Natural killer cell (primary cell): Measurements from ENCODE around the gene PFKP. TPM values are rescaled to one million over a fixed set of nuclear protein-coding genes. Genes with fewer than 3 reads are reported as not detected.

ENCODE experiments used
- ATAC-seq, 3 donors: fragments of 150-1000 bp in 2 of 3; fragments of 200-7000 bp in 1 of 3; cut with Tn5 transposase; 1 replicate in 1 of 3; 2 replicates in 2 of 3; pipeline ENCODE4 v1.10.0; 2021; ENCODE audit warnings: mild to moderate bottlenecking in 2 of 3, moderate library complexity in 2 of 3
- DNase-seq, 2 donors: peaks; one replicate each; pipeline versions ENCODE4 v3.0.0 to v3.0.0-alpha.2; 2013 to 2021; ENCODE audit warnings: mixed read lengths in 1 of 2
- H3K27ac ChIP-seq: one replicate; pipeline ENCODE4 v1.5.1; 2013; ENCODE audit warnings: mild to moderate bottlenecking, low read length
- H3K27me3 ChIP-seq: one replicate; pipeline ENCODE4 v1.6.1; 2013; ENCODE audit warnings: low read length; ENCODE audit not compliant: control insufficient read depth, insufficient read depth
- H3K36me3 ChIP-seq: one replicate; pipeline ENCODE4 v1.6.1; 2013; ENCODE audit warnings: low read length; ENCODE audit not compliant: control insufficient read depth, insufficient read depth
- H3K4me1 ChIP-seq: one replicate; pipeline ENCODE4 v1.6.1; 2013; ENCODE audit warnings: low read length; ENCODE audit not compliant: control insufficient read depth, insufficient read depth
- H3K4me3 ChIP-seq: one replicate; pipeline ENCODE4 v1.5.1; 2013; ENCODE audit warnings: low read length
- H3K9me3 ChIP-seq: one replicate; pipeline ENCODE4 v1.6.1; 2013; ENCODE audit warnings: low read length; ENCODE audit not compliant: control insufficient read depth, insufficient read depth
- H3K27ac Mint-ChIP-seq, 2 donors: one replicate each; pipeline ENCODE4 v1.8.0; 2022; ENCODE audit warnings: mild to moderate bottlenecking in 2 of 2, mixed read lengths in 2 of 2, moderate library complexity in 1 of 2
- H3K27me3 Mint-ChIP-seq, 2 donors: one replicate each; pipeline ENCODE4 v1.8.0; 2022; ENCODE audit warnings: low read depth in 2 of 2, mixed read lengths in 2 of 2
- H3K36me3 Mint-ChIP-seq: one replicate; pipeline ENCODE4 v1.8.0; 2022; ENCODE audit warnings: mixed read lengths
- H3K4me1 Mint-ChIP-seq, 2 donors: one replicate each; pipeline ENCODE4 v1.8.0; 2022; ENCODE audit warnings: mixed read lengths in 2 of 2
- H3K4me3 Mint-ChIP-seq: one replicate; pipeline ENCODE4 v1.8.0; 2022; ENCODE audit warnings: mild to moderate bottlenecking, moderate library complexity, mixed read lengths
- H3K9me3 Mint-ChIP-seq, 2 donors: one replicate each; pipeline ENCODE4 v1.8.0; 2022; ENCODE audit warnings: mixed read lengths in 2 of 2
- WGBS: methylation state at CpG from one replicate; pipeline ENCODE4 v1.1.7; 2013; ENCODE audit warnings: missing lambda C conversion rate; ENCODE audit not compliant: insufficient coverage; 5-methylcytosine and 5-hydroxymethylcytosine counted together
- intact Hi-C: fragments of 100-400 bp; cut with micrococcal nuclease; formaldehyde crosslinking; loops from one replicate; pipeline ENCODE4 v1.14.2; 2022
- total RNA-seq, 4 donors: library from RNA; stranded (reverse); fragments of 120-200 nt in 1 of 4; gene quantifications; one replicate each; pipeline versions ENCODE4 v1.2.3 to v1.2.4, GENCODE V29; 2013 to 2022
- TF ChIP-seq, protein P1 (sequence below): fragments of 200-600 bp; IDR thresholded peaks from one replicate; pipeline ENCODE4 v1.8.0; 2022; ENCODE audit warnings: antibody characterized with exemption

Gene PFKP
- total RNA-seq, 3 donors from 2014 or later (not counting 1 experiment from before 2014, with no cell fraction given): 43.9 to 62.4 (median 47.4) TPM

DNA sequence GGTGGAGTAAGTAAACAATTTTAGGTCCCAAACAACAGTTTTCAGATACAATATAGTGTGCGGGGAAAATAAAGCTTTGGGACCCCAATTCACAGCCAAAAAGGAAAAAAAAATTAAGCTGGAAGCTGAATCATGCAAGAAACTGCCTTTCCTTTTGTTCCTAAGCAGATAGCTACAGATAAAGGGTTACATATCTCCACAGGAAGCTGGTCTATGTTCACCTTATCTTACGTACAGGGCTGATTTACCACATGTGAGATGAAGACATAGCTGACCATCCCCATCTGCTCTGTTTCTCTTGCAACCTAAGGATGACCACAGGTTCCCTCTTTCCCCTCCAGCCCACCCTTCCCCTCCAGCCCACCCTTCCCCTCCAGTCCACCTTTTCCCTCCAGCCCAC, 14.2 kb upstream of the PFKP start:
- ATAC-seq (peak in 1 of 3 donors; percentile 72), DNase-seq (no peak)
- 60% methylated on average over 2 of the region's 2 CpGs for WGBS
- peaks cover 0 to 20% of the 10 kb centered on the region in 2 donors for H3K4me1 Mint-ChIP-seq
- Histone ChIP-seq H3K4me1 (peaks cover 7% of the 10 kb centered on the region), H3K9me3 (no peaks in the 10 kb centered on the region), H3K27ac (no peak overlapping the region), H3K4me3 (no peak overlapping the region), H3K36me3 (no peaks in the 10 kb centered on the region), H3K27me3 (no peaks in the 10 kb centered on the region)
- intact Hi-C loops: no loop called here
- TF ChIP-seq, protein P1, sequence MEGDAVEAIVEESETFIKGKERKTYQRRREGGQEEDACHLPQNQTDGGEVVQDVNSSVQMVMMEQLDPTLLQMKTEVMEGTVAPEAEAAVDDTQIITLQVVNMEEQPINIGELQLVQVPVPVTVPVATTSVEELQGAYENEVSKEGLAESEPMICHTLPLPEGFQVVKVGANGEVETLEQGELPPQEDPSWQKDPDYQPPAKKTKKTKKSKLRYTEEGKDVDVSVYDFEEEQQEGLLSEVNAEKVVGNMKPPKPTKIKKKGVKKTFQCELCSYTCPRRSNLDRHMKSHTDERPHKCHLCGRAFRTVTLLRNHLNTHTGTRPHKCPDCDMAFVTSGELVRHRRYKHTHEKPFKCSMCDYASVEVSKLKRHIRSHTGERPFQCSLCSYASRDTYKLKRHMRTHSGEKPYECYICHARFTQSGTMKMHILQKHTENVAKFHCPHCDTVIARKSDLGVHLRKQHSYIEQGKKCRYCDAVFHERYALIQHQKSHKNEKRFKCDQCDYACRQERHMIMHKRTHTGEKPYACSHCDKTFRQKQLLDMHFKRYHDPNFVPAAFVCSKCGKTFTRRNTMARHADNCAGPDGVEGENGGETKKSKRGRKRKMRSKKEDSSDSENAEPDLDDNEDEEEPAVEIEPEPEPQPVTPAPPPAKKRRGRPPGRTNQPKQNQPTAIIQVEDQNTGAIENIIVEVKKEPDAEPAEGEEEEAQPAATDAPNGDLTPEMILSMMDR: no peak
- no peak overlapping the region for H3K4me3 Mint-ChIP-seq
- no peak overlapping the region for H3K27ac Mint-ChIP-seq
- H3K9me3 Mint-ChIP-seq: no peaks in the 10 kb centered on the region
- peaks cover 9 to 22% of the 10 kb centered on the region in 2 donors for H3K27me3 Mint-ChIP-seq
- no peaks in the 10 kb centered on the region for H3K36me3 Mint-ChIP-seq

DNA sequence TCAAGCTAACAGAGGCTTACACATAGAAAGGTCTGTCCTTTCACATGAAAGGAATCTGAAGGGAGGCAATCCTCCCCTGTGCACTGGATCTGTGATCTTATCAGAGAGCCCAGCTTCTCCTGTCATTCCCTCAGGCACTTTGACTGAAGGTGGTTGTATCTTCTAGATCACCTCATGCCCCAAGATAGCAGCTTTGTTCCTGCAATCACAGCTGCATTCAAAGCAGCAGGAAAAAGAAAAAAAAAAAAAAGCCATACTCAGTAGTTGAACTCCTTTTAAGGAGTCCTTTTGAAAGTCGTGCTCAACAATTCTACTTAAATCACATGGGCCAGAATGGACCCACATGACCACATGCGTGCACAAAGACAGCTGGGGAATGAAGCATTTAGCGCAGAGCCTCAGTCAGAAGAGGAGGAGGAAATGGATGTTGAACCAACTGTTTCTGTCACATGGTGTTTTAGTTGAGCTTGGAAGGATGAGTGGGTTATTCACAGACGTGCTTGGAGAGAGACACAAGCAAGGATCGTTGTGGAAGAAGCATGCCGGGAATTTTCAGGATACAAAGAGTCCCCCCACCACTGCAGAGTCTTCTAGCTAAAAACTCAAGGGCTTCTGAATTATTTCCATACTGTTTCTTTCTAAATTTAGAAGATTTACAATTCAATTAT, 13.0 kb upstream of the PFKP start:
- H3K4me1 ChIP-seq: peaks cover 10% of the 10 kb centered on the region
- Mint-ChIP-seq H3K27me3 (peaks cover 9 to 22% of the 10 kb centered on the region in 2 donors), H3K27ac (no peak overlapping the region), H3K4me1 (peaks cover 0 to 20% of the 10 kb centered on the region in 2 donors), H3K9me3 (no peaks in the 10 kb centered on the region), H3K36me3 (no peaks in the 10 kb centered on the region), H3K4me3 (no peak overlapping the region)
- H3K27me3 ChIP-seq: no peaks in the 10 kb centered on the region
- TF ChIP-seq, protein P1: no peak
- WGBS: 78% methylated on average over 6 of the region's 6 CpGs
- no peaks in the 10 kb centered on the region for H3K36me3 ChIP-seq
- no peak overlapping the region for H3K4me3 ChIP-seq
- H3K27ac ChIP-seq: no peak overlapping the region
- ATAC-seq: no peak
- DNase-seq: no peak
- intact Hi-C loops: no loop called here
- no peaks in the 10 kb centered on the region for H3K9me3 ChIP-seq

DNA sequence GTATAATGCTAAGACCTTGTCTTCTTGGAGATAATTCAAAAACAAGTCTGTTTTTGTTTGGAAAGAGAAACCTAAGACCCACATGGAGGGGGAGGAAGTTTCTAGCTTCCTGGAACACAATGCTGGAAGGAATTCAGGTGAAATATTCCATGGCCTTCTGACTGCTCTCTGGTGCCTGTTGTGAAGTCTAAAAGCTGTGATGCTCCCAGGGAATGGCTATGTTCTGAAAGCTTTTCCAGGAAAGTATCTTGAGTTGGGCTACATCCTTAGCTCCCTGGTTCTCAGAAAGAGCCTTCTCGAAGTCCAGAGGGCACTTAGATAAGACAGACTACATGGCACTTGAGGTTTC, 12.5 kb upstream of the PFKP start:
- 64% methylated on average over 1 of the region's 1 CpG for WGBS
- Mint-ChIP-seq H3K27me3 (peaks cover 9 to 18% of the 10 kb centered on the region in 2 donors), H3K9me3 (no peaks in the 10 kb centered on the region), H3K27ac (no peak overlapping the region), H3K4me3 (no peak overlapping the region), H3K4me1 (peaks cover 0 to 20% of the 10 kb centered on the region in 2 donors), H3K36me3 (no peaks in the 10 kb centered on the region)
- intact Hi-C loops: no loop called here
- Histone ChIP-seq H3K27ac (no peak overlapping the region), H3K36me3 (no peaks in the 10 kb centered on the region), H3K9me3 (no peaks in the 10 kb centered on the region), H3K4me1 (peaks cover 10% of the 10 kb centered on the region), H3K27me3 (no peaks in the 10 kb centered on the region), H3K4me3 (no peak overlapping the region)
- ATAC-seq: no peak
- TF ChIP-seq, protein P1: no peak
- no peak for DNase-seq
